HL-60/S4 (cell line): Measurements from ENCODE around the gene N4BP3.

Source experiments
- in situ Hi-C: fragments of 300-500 bp; cut with MboI; formaldehyde crosslinking; loops from 2 replicates; pipeline ENCODE4 v1.14.3; 2022; ENCODE audit warnings: low sequenced_read_pairs

The N4BP3 gene

DNA sequence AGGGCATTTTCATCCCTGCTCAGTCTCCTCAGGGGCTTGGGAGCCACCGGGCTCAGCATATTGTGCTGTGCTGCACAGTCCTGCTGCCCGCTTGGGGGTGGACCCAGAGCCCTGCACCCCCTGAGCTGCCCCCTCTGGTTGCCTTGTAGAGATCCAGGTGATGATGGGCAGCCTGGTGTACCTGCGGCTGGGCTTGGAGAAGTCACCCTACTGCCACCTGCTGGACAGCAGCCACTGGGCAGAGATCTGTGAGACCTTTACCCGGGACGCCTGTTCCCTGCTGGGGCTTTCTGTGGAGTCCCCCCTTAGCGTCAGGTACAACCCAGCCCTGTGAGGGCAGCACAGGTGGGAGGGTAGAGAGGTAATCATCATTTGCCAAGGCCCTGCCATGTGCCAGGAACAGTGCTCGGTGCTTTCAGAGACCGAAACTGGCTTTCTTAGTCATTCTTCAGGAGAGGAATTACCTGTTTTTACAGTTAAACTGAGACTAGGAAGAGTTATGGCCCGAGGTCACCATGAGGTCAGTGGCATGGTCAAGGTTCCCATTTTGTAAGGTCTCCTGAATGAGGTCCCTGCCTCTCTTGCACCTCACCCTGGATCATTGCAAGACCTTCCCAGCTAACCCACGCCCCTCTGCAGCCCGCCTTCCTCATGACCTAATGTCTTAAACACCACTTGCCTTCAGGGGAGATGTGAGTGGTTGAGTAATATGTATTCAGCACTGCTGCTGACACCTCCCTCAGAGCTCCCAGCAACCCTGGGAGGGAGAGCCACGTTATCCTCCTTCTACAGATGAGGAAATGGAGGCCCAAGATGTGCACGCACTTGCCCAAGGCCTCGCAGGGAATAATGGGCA, 32.9 kb downstream of the N4BP3 start:
- in situ Hi-C loops: no loop called here

DNA sequence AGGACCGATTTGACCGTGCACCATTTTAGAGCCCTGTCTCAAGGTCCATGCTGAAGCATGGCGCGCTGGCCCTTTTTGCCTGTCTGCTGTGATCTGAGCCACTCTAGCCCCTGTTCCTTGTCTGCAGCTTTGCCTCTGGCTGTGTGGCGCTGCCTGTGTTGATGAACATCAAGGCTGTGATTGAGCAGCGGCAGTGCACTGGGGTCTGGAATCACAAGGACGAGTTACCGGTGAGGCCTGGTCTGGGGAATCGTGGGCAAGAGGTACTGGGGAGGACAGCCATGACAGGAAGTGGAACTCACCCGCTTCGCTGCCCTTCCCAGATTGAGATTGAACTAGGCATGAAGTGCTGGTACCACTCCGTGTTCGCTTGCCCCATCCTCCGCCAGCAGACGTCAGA, 34.1 kb downstream of the N4BP3 start:
- in situ Hi-C loops: no loop called here

DNA sequence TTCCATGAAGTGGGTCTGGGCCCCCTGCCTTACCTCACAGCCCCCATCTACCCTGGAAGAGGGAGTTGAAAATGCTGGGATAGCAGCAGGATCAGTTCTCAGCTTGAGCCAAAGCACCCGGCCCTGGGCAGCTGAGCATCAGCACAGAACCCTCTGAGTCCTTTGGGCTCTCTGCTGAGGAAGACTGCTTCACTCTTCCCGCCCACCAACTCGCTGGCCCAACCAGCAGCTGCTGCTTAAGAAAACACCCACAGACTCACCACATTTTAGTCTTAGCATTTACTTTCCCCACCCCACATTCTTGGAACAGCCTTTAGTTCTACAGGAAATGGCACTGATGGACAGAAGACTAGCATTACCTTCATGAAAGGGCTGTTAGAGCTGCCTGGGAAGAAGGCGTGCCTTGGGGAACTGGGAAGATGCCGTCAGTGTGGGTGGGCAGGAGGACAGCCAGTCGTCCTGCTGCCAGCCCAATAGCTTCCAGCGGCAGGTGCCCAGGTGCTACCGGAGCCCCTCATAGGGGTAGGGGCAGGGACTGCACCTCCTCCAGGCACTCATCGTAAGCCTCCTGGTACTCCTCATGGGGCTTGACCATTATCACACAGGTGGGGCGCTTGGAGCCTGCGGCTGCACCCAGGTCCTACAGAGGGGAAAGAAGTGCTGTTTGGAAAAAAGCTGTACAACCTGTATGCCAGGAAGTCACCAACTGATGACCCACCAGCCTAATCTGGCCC, 36.0 kb downstream of the N4BP3 start:
- in situ Hi-C loops: no loop called here

DNA sequence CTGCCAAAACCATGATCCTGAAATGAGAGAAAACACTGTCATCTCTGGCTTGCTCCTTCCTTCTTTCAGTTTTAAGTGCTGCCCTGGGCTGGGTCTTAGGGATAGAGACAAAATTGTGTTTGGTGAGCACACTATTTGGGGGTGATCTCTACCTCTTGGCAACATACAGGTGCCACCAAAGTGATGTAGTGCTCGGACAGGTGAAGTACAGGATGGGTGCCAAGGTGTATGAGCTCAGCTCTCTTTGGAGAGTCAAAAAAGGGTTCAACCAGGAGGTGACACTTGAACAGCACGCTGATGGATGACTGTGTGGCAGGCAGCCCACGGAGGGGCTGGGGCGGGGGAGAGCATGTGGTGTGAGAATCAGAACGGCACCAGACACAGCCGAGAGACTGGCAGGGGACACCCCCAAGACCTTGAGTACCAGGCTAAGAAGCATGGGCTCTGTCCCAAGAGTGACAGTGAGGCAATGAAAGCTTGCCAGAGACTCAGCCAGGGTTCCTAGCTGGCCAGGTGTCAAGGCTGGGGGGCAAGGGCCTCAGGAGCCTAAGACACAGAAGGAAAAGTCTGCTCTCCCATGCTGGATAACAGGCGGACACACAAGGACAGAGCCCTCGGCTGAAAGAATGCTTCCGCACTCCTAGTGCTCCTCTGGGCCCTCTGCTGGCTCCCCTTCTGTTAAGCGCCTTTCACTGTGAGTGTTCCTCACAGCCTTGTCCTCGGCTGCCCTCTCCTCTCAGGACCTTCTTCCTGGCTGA, 37.8 kb downstream of the N4BP3 start:
- in situ Hi-C loops: loop anchor here (5.0 kb wide), 1 partner anchor 74 kb away; no protein-coding TSS in a partner anchor

DNA sequence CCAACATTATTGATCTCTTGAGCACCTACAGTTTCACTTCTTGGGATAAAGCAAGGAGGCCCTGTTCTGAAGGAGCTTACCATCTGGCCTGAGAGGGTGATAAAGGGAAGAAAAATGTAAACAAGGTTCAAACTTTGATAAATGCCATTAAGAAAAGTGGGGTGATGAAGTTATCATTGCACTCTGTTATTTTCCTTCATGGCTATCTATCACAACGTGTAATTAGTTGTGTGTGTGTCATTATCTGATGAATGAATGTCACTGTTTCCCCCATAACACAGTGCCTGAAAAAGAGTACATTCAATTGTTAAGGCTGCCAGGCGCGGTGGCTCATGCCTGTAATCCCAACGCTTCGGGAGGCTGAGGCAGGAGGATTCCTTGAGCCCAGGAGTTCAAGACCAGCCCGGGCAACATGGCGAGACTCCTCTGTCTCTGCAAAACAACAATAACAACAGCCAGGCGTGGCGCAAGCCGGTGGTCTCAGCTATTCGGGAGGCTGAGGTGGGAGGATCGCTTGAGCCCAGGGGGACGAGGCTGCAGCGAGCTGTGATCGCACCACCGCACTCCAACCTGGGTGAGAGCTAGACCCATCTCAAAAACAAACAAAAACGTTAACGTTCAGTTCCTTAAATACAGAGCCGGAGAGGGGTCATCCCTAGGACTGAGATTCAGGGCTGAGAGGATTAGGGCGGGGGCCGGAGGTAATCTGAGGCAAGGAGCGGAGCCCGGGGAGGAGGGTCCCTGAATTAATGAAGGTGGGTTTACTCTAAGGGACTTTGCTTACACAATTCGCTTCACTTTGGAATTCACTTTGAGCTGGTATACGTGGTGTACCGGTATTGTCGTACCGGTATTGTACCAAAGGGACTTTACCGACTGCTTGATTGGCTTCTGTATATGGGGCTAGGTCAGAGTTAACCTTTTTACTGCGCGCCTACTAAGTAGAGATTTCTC, 39.4 kb downstream of the N4BP3 start:
- in situ Hi-C loops: loop anchor here (5.0 kb wide), 1 partner anchor 75 kb away; no protein-coding TSS in a partner anchor

DNA sequence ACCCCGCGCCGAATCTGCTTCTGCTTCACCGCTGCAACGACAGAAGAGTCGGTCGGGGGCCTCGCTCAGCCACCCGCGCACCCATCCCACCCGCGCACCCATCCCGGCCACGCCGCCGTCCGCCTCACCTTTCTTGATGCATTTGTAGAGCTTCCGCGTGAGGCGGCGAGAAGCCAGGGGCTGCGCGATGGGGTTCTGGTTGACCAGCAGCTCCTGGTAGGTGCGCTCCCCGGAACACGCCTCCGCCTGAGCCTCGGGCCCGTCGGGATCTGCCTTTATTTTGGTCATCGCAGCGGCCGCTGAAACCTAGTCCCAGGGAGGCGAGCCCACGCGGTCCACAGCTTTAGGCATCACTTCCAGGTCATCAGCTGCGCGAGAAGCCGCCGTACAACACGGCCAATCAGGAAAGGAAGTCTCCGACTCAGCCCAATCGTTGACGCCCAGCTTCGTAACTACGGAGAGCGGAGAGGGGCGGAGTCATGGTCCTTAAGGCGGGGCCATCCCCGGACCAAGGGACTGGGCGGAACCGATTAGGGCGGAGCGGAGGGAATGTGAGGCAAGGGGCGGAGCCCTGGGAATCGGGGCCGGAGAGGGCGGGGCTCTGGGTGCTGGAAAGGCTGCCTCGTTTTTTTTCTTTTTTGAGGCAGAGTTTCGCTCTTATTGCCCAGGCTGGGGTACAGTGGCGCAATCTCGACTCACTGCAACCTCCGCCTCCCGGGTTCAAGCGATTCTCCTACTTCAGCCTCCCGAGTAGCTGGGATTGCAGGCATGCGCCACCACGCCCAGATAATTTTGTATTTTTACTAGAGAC, 40.4 kb downstream of the N4BP3 start, which contains the start of gene NHP2:
Gene NHP2 (minus strand): TSS at position 356 of the 811 bp plus-strand sequence. CDS start 68 bp downstream, at position 288.
- in situ Hi-C loops: loop anchor here (5.0 kb wide), 1 partner anchor 76 kb away; no protein-coding TSS in a partner anchor

DNA sequence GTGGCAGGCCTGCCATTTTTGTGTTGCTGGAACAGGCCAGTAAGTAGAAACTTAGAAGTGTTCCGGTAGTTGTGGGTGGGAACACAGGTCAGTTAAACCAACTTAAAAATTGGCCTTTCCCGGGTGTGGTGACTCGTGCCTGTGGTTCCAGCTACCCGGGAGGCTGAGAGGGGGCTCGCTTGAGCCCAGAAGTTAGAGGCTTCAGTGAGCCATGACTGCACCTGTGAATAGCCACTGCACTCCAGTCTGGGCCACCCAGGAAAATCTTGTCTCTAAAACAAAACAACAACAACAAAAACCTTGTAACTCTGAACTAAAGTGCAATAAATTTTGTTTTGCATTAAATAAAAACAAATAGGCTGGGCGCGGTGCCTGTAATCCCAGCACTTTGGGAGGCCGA, 41.7 kb downstream of the N4BP3 start:
- in situ Hi-C loops: no loop called here

DNA sequence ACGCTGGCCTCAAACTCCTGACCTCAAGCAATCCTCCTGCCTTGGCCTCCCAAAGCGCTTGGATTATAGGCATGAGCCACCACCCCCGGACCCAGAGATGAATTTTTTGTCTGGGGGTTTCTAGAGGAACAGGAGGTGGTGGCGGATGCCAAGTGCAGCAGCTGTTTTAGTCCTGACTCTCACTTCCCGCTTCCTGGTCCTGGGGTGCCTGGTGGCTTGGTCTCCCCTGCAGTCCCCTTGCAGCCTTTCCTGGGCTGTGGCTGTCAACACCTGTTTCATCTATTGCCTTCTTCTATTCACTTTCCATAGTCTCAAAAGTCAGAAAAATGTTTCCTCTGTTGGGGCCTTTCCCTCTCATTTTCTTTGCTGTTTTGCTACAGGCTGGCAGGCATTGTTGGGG, 46.8 kb downstream of the N4BP3 start:
- in situ Hi-C loops: no loop called here

DNA sequence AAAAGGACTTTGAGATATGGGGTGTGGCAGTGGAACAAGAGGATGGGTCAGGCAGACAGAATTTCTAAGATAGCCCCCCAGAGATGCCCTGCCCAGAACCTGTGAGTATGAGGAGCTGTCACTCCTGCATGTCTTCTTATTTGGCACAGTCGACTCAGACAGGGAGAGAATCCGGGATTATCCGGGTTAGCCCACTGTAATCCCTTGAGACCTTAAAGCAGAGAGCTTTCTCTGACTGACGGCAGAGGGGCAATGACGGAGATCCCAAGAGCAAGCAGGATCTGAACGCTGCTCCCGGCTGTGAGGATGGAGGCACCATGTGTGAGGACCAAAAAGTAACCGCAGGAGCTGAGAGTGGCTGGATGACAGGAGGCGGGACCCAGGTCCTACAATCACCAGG, 49.1 kb downstream of the N4BP3 start:
- in situ Hi-C loops: no loop called here

DNA sequence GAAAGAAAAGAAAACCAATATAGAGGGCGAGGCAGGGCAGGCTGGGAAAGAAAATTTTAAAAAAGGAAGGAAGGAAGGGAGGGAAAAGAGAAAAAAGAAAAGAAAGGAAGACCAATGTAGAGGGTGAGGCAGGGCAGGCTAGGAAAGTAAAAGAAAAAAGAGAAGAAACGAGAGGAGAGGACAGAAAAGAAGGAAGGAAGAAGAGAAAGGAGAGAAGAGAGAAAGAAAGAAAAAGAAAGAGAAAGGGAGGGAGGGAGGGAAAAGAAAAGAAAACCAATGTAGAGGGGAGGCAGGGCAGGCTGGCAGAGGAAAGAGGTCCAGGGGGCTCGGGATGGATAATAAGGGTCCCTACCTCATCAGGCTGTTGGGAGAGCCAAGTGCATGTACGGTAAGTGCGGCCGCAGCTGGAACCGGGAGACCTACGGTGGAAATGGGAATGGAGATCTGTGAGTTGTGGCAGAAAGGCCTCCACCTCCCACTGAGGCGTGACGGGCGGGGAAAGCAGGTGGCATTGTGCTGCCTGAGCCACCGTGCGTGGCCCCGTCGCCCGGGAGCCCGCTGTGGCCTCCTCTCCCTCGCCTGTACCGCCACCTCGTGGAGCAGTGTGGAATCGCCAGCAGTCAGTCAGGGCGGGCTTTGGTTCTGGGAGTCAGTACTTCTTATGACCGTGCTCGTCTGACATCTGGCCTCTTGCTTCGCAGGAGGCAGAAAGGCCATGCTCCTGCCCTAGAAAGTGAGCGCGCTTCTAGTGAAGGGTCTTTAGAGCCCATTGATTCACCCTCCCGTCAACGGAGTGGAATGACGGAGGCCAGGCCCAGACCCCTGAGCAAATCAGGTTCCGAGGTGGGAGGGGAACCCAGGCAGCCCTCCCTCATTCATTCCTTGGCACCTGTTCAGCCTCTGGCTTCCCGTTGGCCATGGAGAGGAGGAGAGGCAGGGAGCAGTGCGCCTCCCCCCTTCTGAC, 50.7 kb downstream of the N4BP3 start:
- in situ Hi-C loops: no loop called here

DNA sequence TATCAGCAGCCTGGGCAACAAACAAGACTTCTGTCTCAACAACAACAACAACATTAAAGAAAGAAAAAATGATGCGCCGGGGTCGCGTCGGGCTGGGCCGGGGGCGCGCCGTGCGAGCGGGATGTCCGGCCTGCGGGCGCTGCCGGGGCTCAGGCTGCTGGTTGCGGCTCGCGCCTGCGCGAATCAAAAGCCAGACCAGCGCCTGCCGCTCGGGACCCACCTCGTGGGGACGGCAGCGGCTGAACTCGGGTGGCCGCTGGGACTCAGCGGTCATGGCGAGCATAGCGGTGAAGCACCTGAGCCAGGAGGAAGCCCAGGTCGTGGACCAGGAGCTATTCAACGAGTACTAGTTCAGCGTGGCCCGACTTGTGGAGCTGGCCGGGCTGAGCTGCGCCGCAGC, 52.2 kb downstream of the N4BP3 start:
- in situ Hi-C loops: no loop called here

DNA sequence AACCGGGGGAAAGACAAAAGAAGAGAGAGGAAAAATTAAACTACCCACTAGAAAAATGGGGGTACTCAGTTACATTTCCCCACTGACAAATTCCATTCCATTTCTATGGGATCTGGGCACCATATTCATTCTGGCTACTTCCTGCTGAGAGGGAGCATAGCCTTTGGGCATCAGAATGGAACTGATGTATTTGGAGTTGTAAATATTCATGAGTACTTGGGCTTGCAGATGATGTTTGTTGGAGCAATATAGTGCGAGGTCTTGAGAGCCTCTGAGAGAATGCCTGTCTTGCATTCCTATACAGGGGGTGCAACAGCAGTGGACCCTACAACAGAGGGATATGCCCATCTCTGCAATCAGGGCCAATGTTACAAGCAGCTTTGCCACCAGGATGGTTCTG, 57.1 kb downstream of the N4BP3 start:
- in situ Hi-C loops: no loop called here

DNA sequence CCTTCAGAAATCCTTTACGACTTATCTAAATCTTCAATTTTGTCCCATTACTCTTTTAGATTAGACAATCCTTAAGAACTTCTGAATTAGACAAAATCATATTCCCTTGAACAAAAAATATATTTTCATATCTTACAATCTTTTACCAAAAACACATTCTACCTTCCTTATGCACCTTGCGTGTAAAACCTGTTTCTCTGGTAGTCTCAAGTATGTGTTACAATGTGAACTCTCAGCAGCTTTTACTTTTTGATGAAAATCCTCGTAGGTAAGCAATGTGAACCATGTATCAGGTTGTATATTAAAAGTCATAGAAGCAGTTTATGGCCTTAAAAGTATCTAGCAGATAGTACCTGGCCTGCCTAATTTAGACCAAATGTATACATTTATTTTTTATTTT, 61.1 kb downstream of the N4BP3 start:
- in situ Hi-C loops: no loop called here
